HS-5 (cell line): ENCODE data around the gene SLC13A2.

ENCODE experiments used
- DNase-seq: peaks from one replicate; pipeline ENCODE4 v3.0.0-alpha.2; 2012; ENCODE audit warnings: low read depth

Gene SLC13A2

GRCh38 chr17:28536532-28537218 is 63.2 kb downstream of the SLC13A2 start:
- DNase-seq: no peak

DNA sequence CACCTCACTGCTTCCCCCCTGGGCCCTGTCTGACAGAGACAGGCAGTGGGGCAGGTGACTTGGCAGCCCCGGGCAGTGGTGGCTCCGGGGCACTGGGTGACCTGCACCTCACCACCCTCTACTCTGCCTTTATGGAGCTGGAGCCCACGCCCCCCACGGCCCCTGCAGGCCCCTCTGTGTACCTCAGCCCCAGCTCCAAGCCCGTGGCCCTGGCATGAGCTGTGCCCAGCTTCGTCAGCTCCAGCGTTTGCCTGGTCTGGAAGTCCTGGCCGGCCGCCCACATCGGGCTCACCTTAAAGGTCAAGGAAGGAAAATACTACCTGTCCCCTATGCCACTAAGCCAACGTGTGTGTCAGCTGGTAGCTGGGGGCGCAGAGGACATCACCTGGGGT is 63.8 kb downstream of the SLC13A2 start:
- no peak for DNase-seq

- no peak for DNase-seq
These were observed 65.0 kb downstream of the SLC13A2 start for GRCh38 chr17:28538296-28538895.

DNA sequence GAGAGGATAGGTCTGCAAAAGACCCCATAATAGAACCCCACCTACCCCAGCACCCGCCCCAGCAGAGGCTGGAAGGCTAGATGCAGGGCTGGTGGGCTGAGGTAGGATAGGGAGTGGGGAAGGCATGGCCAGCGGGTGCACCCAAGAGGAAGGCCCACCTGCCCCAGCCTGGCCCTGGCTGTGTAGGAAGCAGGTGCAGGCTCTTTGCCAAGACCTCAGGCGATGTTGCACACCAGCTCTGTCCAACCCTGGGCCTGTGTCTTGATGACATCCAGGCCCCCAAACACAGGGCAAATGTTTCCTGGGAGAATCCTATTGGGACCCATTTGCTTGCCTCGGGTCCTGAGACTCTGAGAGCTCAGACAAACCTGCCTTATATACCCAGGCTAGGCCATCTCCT is 66.8 kb downstream of the SLC13A2 start:
- DNase-seq: no peak

DNA sequence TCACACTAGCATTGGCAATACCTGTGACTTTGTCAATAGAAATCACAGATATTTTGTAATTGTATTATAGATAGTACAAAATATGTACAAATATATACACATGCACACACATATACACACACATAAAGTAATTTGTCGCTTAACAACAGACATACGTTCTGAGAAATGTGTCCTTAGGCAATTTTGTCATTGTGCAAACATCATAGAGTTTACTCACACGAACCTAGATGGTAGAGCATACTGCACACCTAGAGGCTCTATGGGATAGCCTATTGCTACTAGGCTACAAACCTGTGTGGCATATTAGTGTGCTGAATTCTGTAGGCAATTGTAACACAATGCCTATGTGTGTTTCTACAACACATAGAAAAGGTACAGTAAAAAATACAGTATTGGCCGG is 68.0 kb downstream of the SLC13A2 start:
- no peak for DNase-seq

DNA sequence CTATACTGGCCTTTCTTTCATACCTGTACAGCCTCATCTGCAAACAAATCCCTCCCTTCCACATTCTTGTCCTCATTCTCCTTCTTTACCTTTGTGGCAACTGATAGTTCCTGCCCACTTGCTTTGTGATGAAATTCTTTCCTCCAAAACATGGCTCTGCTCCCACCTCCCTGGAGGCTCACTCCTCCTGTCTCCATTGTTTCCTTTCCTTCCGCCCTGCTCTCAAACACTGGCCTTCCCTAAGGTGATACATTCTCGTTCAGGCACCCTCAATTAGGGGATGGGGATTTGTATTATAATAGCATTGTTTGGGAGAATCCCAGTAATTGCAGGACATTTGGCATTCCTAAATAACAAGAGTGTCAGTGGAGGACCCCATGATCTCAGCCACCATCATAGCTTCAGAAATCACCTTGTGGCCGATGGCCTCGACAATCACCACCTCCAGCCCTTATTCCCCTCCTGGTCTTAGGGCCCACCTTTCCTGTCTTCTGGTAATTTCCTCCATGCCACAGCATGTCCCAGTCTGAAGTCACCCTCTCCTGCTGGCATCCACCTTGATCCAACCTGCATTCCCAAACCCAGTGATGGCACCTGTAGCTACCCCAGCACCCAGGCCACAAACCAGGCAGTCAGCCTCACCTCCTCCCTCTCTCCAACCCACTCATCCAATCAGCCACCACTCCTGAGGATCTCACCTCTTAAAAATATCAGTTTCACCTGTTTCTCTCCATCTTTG is 71.1 kb downstream of the SLC13A2 start:
- no peak for DNase-seq

- DNase-seq: no peak
These were observed 71.7 kb downstream of the SLC13A2 start for GRCh38 chr17:28545141-28545503.

GRCh38 chr17:28545787-28546415 is 72.5 kb downstream of the SLC13A2 start:
- DNase-seq: no peak

GRCh38 chr17:28547096-28547622 is 73.7 kb downstream of the SLC13A2 start:
- no peak for DNase-seq
